HEK293 (cell line): ENCODE data around the gene GTF2F2.

Source experiments
- CTCF ChIP-seq: fragments of 450-650 bp; formaldehyde crosslinking; IDR thresholded peaks from 2 replicates; pipeline ENCODE4 v1.5.1; 2016; ENCODE audit warnings: missing biosample characterization, missing genetic modification characterization
- ZNF274 ChIP-seq, 2 experiments: fragments of 200-500 bp in 1 of 2; fragments of 450-650 bp in 1 of 2; sonication (Bioruptor generic) in 1 of 2; formaldehyde crosslinking in 1 of 2; IDR thresholded peaks; 2 replicates each; pipeline versions ENCODE4 v1.5.1 to v1.6.1; 2014 to 2016; ENCODE audit warnings: borderline replicate concordance in 1 of 2, inconsistent platforms in 1 of 2, low read length in 1 of 2, missing biosample characterization in 1 of 2, missing genetic modification characterization in 1 of 2

- TF ChIP-seq CTCF (tag by site-specific recombination) (no peak), ZNF274 (IDR thresholded peaks at IDR 0.05; ENCODE audit: low read length) (no peak), ZNF274 (tag by site-specific recombination; IDR thresholded peaks at IDR 0.05; ENCODE audit: borderline replicate concordance) (no peak)
Measured at GRCh38 chr13:45166858-45167257, 46.5 kb downstream of the GTF2F2 start.
